ENCODE results near the gene CGNL1. TPM values are rescaled to one million over a fixed set of nuclear protein-coding genes. Genes with fewer than 3 reads are reported as not detected.

Gene CGNL1
- total RNA-seq, 1 donor from 2014 or later: 5.7 TPM

GRCh38 chr15:57345584-57345983 is 30.7 kb upstream of the CGNL1 start:
- DNase-seq (ENCODE audit: low spot score in 2 of 2): no peak
- FAIRE-seq: no peak

DNA sequence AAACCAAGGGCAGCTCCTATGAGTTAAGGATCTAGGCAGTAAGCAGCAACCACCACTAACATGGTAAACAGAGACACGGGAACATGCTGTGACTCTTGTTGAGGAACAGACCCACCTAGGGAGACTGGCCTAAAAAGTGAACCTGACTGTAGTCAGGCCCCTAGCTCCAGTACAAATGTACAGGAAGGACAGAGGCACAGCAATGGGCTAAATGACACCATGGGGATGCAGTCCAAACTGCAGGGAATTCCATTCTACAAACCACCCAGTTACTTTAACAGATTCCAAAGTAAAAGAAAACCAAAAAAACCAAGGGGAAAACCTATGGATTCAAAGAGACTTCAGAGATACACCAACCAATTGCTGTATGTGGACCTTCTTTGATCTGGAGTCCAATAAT is 28.2 kb upstream of the CGNL1 start:
- FAIRE-seq: no peak

GRCh38 chr15:57352535-57353316 is 23.6 kb upstream of the CGNL1 start:
- DNase-seq (ENCODE audit: low spot score in 2 of 2) (no peak), FAIRE-seq (no peak)

More for the DNA sequence above, 28.2 kb upstream of the CGNL1 start:
- DNase-seq (ENCODE audit: low spot score in 2 of 2): no peak

DNA sequence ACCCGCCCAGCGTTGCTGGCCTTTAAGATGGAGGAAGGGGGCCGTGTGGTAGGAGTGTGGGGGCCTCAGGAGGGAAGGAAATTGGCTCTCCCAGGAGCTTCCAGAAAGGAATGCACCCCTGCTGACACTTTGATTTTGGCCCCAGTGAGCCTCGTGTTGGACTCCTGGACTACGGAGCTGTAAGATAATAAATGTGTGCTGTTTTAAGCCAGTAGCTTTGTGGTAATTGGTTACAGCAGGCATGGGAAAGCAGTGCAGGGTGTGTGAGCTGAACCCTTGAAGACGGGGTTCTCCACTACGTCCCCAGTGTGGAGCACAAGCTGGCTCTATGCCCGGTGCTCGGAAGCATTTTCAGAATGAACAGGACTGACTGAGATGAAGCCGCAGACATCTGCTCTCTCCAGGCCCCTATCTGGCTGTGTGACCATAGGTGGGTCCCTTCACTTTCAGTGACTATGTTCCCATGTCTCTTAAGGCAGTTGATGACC is 22.9 kb upstream of the CGNL1 start:
- FAIRE-seq: no peak
- DNase-seq (ENCODE audit: low spot score in 2 of 2): no peak

- FAIRE-seq (no peak), DNase-seq (ENCODE audit: low spot score in 2 of 2) (no peak)
These were observed 21.7 kb upstream of the CGNL1 start for GRCh38 chr15:57354436-57355123.

GRCh38 chr15:57355259-57355658 is 21.0 kb upstream of the CGNL1 start:
- no peak for DNase-seq (ENCODE audit: low spot score in 2 of 2)
- FAIRE-seq: no peak

DNA sequence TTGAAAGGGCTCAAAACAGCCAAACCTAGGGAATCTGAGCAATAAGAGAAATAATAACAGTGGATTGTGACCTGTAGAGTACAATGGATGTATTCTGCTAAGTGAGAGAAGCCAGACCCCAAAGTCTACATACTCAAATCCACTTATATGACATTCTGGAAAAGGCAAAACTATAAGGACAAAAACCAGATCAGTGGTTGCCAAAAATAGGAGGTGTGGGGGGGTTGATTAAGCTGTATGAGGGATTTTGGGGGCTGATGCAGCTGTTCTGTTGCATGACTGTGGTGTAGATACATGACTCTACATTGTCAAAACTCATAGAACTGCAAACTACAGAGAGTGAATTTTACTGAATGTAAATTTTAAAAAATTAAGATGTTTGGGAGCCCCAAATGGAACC is 20.1 kb upstream of the CGNL1 start:
- FAIRE-seq (no peak), DNase-seq (ENCODE audit: low spot score in 2 of 2) (no peak)

GRCh38 chr15:57356636-57357035 is 19.7 kb upstream of the CGNL1 start:
- no peak for DNase-seq (ENCODE audit: low spot score in 2 of 2)
- no peak for FAIRE-seq

DNA sequence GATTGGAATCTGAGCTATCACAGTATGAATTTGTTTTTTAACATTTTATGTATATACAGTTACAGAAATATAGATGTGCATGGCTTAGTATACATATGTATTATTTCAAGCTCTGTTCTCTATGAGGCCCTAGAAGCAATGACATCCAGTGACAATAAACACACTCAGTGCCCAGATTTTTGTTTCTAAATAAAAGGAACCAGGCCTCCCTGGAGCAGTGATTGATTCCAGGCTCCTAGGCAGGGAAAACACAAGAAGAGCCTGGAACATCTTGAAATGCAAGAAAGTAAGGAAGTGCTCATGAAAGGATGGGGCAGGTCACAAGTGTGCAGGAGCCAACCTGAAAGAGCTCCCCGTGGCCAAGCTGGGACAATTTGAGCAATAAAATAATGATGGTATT is 18.5 kb upstream of the CGNL1 start:
- DNase-seq (ENCODE audit: low spot score in 2 of 2): no peak
- FAIRE-seq: no peak

GRCh38 chr15:57358571-57358970 is 17.7 kb upstream of the CGNL1 start:
- FAIRE-seq (no peak), DNase-seq (ENCODE audit: low spot score in 2 of 2) (no peak)

DNA sequence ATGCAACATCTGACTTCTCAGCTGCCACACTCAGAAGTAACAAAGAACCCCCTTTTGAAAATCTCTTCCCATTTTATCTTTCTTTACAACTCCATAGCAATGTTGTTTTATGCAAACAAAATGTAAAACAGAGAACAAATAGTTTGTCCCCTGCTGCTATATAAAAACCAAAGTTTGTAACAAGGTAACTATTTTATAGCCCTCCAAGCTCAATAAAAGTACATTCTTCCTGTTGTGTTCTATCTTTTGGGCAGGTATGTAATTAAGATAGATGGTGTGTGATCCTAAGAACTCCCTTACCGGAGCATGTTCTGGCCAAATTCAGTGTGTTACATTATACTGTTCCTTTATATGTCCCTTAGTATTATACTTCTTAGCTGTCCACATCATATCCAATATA is 12.6 kb upstream of the CGNL1 start:
- DNase-seq (ENCODE audit: low spot score in 2 of 2) (no peak), FAIRE-seq (no peak)

- DNase-seq (ENCODE audit: low spot score in 2 of 2) (no peak), FAIRE-seq (no peak)
These were observed 11.9 kb upstream of the CGNL1 start for GRCh38 chr15:57364282-57365007.

GRCh38 chr15:57367556-57367955 is 8.7 kb upstream of the CGNL1 start:
- FAIRE-seq: no peak
- DNase-seq (ENCODE audit: low spot score in 2 of 2): no peak

DNA sequence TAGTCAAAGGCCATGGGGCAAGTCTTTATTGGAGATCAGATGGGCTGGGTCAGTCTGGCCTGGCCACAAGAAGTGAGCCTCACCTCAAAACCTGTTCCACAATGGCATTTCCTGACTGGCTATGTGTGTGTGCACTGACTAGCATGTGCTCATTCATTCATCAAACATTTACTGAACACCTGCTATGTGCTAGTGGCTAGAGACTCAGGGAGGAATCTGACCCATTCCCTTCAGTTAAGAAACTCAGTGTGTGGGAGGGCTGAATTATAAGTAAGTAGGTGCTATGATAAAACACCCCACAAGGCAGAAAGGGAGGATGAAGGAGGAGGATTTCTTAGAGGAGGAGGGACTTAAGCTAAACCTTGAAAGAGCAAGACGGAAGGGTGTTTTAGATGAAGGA is 5.4 kb upstream of the CGNL1 start:
- FAIRE-seq: no peak
- no peak for DNase-seq (ENCODE audit: low spot score in 2 of 2)

DNA sequence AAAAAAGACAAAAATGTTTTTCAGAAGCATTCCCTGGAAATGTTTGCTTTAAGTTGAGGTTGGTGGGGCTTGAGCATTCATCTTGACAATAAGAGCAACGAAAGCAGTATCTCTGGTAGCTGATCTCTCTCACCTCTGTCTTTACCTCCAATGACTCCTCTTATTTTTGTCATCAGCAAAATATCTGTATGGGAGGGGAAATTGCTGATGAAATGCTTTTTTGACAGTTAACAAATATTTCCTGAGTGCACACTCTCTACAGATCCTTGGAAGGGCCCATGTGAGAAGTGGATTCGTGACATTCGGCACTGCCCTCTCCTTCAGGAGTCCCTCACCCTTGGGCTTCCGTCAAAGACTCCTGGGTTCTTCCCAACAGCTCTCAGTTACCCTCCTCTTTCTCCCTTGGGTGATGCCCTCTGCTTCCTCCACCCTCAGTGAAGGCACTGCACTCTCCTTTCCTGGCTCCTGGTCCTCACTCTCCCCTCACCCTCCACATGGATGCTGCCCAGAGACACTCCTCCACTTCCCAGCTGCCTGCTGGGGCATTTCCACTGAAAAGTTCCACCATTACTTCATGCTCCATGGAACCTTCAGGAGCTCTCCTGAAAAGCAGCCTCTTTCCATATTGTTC is 2.9 kb upstream of the CGNL1 start:
- FAIRE-seq: no peak

DNA sequence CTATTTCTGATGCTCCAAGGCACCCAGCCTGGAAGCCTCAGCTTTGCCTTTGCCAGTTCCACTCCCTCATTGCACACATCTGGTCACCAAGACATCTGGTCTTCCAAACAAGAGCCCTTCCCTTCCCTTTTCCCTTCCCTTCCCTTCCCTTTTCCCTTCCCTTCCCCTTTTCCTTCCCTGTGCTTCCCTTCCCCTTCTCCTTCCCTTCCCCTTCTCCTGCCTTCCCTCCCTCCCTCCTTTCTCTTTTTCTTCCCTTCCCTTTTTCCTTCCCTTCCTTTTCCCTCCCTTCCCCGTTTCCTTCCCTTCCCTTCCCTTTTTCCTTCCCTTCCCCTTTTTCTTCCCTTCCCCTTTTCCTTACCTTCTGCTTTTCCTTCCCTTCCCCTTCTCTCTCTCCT is 2.4 kb upstream of the CGNL1 start:
- no peak for FAIRE-seq
- DNase-seq (ENCODE audit: low spot score in 2 of 2): no peak

More for the DNA sequence above, 2.9 kb upstream of the CGNL1 start:
- DNase-seq (ENCODE audit: low spot score in 2 of 2): no peak

DNA sequence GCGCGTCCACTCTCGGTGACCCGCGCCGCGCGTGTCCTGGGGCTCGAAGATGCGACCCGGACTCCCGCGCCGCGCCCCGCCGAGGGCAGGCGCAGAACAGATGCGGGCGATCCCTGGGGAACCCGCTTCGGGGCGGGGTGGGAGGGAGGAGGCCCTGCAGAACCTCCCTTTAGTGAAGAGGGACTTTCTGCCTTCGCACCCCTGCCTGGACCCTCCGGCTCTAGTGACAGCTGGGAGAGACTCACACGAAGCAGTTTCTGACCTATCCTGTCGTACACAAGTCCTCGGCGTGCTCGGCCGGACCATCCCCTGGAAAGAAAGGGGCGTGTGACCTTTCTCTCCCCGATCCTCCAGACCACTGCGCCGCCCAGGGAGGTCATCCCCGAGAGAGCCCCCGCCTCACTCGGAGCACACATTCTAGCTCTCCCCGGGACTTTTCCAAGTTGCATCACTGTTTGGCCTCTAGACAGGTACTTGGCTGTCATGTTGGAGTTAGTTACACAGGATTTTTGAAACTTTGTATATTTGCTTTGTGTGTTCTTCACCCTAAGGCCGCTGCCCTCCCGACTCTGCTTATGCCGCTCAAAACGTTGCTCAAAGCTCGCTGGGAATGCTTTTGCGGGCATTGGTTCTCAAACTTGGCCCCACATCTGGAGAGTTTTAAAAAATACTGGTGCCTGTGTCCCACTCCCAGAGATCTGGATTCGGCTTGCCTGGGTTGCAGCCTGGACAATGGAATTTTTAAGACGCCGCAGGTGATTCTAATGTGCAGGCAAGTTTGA is 582 bp downstream of the CGNL1 start:
- FAIRE-seq: no peak
- DNase-seq (ENCODE audit: low spot score in 2 of 2): peak in 1 of 2 donors; percentile 29

- no peak for FAIRE-seq
- no peak for DNase-seq (ENCODE audit: low spot score in 2 of 2)
These were observed 1.2 kb downstream of the CGNL1 start for GRCh38 chr15:57377478-57377847.

DNA sequence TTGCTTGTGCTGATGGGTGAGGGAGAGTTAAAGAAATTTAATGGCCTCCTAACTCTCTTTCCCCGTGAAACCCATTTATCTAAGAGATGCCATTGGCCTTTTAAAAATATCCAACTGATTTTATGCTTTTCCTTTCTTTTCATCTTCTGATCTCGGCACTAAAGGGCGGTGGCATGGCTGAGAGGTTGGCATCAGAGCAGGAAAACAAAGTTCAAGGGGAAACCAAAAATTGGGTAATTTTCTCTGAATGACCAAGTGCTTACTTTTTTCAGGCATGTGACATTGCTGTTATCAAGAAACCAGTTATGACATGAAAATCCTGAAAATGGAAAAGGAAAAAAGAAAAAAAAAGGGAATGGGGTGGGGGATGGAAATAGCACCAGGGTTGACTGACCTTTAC is 3.2 kb downstream of the CGNL1 start:
- no peak for DNase-seq (ENCODE audit: low spot score in 2 of 2)

GRCh38 chr15:57380854-57381253 is 4.5 kb downstream of the CGNL1 start:
- DNase-seq (ENCODE audit: low spot score in 2 of 2) (no peak), FAIRE-seq (no peak)

More for the DNA sequence above, 3.2 kb downstream of the CGNL1 start:
- FAIRE-seq: no peak
